Colonic mucosa (tissue), 4 donors: ENCODE results near the gene HDDC2. TPM values are rescaled to one million over a fixed set of nuclear protein-coding genes. Genes with fewer than 3 reads are reported as not detected.

Source experiments
- DNase-seq: peaks from one replicate; pipeline ENCODE4 v3.0.0-alpha.2; 2020
- H3K27ac ChIP-seq: fragments of 200-600 bp; one replicate; pipeline ENCODE4 v1.8.0; 2021
- H3K27me3 ChIP-seq: fragments of 200-600 bp; one replicate; pipeline ENCODE4 v1.8.0; 2021
- H3K36me3 ChIP-seq: fragments of 200-600 bp; one replicate; pipeline ENCODE4 v1.8.0; 2021
- H3K4me1 ChIP-seq: fragments of 200-600 bp; one replicate; pipeline ENCODE4 v1.8.0; 2021; ENCODE audit warnings: mild to moderate bottlenecking
- H3K4me3 ChIP-seq: fragments of 200-600 bp; one replicate; pipeline ENCODE4 v1.8.0; 2021
- H3K9ac ChIP-seq, 2 donors: one replicate each; pipeline ENCODE4 v1.7.0; 2013; ENCODE audit warnings: control low read depth in 2 of 2, low read depth in 2 of 2, low read length in 2 of 2
- H3K9me3 ChIP-seq: fragments of 200-600 bp; one replicate; pipeline ENCODE4 v1.8.0; 2021
- CTCF ChIP-seq: fragments of 200-600 bp; IDR thresholded peaks from one replicate; pipeline ENCODE4 v1.8.0; 2022; ENCODE audit warnings: antibody characterized with exemption, mild to moderate bottlenecking
- intact Hi-C: fragments of 100-400 bp; cut with DNase I; formaldehyde crosslinking; loops from one replicate; pipeline ENCODE4 v1.14.1; 2022
- total RNA-seq, 2 donors: library from RNA; stranded (reverse); fragmentation: NEBNext Ultra II Directional in 1 of 2; extraction: Animal tissue kit (Norgen Biotek cat#: 25700) in 1 of 2; gene quantifications; one replicate each; pipeline ENCODE4 v1.2.1, GENCODE V29; 2021
- donor health status: healthy.
- donor health status: DM: no; HTN: no; CAD: no.
- donor health status: DM: no; HTN: no; CAD: no.

The HDDC2 gene
- total RNA-seq, 2 donors from 2014 or later = 39.4 to 44.8 TPM

- Histone ChIP-seq H3K9me3 (no peaks in the 10 kb centered on the region), H3K27ac (no peak overlapping the region), H3K4me1 (no peaks in the 10 kb centered on the region), H3K27me3 (no peaks in the 10 kb centered on the region), H3K4me3 (no peak overlapping the region), H3K36me3 (no peaks in the 10 kb centered on the region), H3K9ac (no peak overlapping the region)
- intact Hi-C loops = no loop called here
- no peak for DNase-seq
- TF ChIP-seq CTCF = no peak
Observed at GRCh38 chr6:125340175-125340835, 38.5 kb upstream of the HDDC2 start.

- intact Hi-C loops = no loop called here
- no peaks in the 10 kb centered on the region for H3K4me1 ChIP-seq
- no peaks in the 10 kb centered on the region for H3K9me3 ChIP-seq
- no peak for DNase-seq
- H3K27me3 ChIP-seq = no peaks in the 10 kb centered on the region
- no peak overlapping the region for H3K4me3 ChIP-seq
- no peaks in the 10 kb centered on the region for H3K36me3 ChIP-seq
- no peak overlapping the region for H3K27ac ChIP-seq
- TF ChIP-seq CTCF = no peak
- no peak overlapping the region for H3K9ac ChIP-seq
Observed at GRCh38 chr6:125339653-125340052, 37.9 kb upstream of the HDDC2 start.

- Histone ChIP-seq H3K9ac (no peak overlapping the region), H3K9me3 (no peaks in the 10 kb centered on the region), H3K36me3 (no peaks in the 10 kb centered on the region), H3K4me1 (no peaks in the 10 kb centered on the region), H3K27me3 (no peaks in the 10 kb centered on the region), H3K27ac (no peak overlapping the region), H3K4me3 (no peak overlapping the region)
- no peak for DNase-seq
- intact Hi-C loops = no loop called here
- TF ChIP-seq CTCF = no peak
Observed at GRCh38 chr6:125338381-125338780, 36.6 kb upstream of the HDDC2 start.

- intact Hi-C loops = no loop called here
Observed at GRCh38 chr6:125337706-125338105, 35.9 kb upstream of the HDDC2 start.

GRCh38 chr6:125332664-125333063, 30.9 kb upstream of the HDDC2 start:
- DNase-seq = no peak
- Histone ChIP-seq H3K27me3 (no peaks in the 10 kb centered on the region), H3K4me3 (no peak overlapping the region), H3K9ac (no peak overlapping the region), H3K4me1 (no peaks in the 10 kb centered on the region), H3K36me3 (no peaks in the 10 kb centered on the region), H3K27ac (no peak overlapping the region), H3K9me3 (no peaks in the 10 kb centered on the region)
- intact Hi-C loops = no loop called here
- TF ChIP-seq CTCF = no peak

More at GRCh38 chr6:125337706-125338105, 35.9 kb upstream of the HDDC2 start:
- H3K4me3 ChIP-seq = no peak overlapping the region
- no peak for DNase-seq
- H3K9ac ChIP-seq = no peak overlapping the region
- H3K4me1 ChIP-seq = no peaks in the 10 kb centered on the region
- TF ChIP-seq CTCF = no peak
- no peaks in the 10 kb centered on the region for H3K36me3 ChIP-seq
- no peak overlapping the region for H3K27ac ChIP-seq
- H3K9me3 ChIP-seq = no peaks in the 10 kb centered on the region
- H3K27me3 ChIP-seq = no peaks in the 10 kb centered on the region
